ENCODE results near the gene NCKAP5.

GRCh38 chr2:133523406-133523805, 44.9 kb downstream of the NCKAP5 start:
- no peak for TF ChIP-seq CTCF (IDR thresholded peaks at IDR 0.05)
- TF ChIP-seq POLR2A (IDR thresholded peaks at IDR 0.05) = no peak
